ENCODE measurements around the gene EXTL1. TPM values are rescaled to one million over a fixed set of nuclear protein-coding genes. Genes with fewer than 3 reads are reported as not detected.

The EXTL1 gene
- total RNA-seq, 3 donors from 2014 or later, result 0.98 to 2.8 TPM; not detected in 1

DNA sequence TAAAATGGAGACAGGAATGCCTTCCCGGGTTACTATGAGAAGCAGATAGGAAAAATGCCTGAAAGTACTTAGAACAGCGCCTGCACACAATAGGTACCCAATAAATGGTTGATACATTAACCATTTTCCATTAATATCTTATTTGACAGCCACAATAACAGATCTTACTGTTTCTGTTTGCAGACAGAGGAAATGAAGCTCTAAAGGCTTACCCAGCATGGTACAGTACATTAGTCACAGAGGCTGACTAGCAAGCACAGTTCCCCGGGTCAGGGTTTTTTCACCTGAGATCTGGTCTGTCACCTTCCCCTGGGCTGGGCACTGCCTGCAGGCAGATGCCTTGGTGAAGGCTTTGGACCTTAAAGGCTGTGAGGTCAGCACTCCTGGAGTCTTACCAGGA lies 43.0 kb downstream of the EXTL1 start:
- H3K4me1 ChIP-seq, result no peaks in the 10 kb centered on the region
- intact Hi-C loops (cut with DNase I; ENCODE audit: low total_unique reads), result no loop called here

DNA sequence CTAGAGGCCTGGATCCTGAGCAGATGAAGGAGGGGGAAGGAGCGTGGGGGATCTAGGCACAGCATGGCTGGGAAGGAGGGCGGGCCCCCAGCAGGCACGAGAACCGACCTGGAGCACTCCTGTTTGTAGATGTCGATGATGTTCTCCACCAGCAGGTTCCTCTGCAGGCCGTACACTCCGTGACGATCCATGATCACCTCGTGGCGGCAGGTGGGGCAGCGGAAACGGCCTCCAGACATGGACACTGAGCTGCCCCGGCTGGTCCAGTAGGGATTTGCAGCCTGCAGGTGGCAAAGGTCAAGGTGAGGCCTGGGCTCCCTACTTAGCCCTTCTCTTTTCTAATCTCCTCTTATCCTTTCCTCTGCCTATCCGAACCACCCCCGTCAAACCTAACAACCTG lies 44.6 kb downstream of the EXTL1 start:
- H3K36me3 ChIP-seq, result no peaks in the 10 kb centered on the region
- TF ChIP-seq POLR2AphosphoS5 (IDR thresholded peaks at IDR 0.05) (no peak), POLR2A (IDR thresholded peaks at IDR 0.05) (no peak)
- TF ChIP-seq, protein P1, sequence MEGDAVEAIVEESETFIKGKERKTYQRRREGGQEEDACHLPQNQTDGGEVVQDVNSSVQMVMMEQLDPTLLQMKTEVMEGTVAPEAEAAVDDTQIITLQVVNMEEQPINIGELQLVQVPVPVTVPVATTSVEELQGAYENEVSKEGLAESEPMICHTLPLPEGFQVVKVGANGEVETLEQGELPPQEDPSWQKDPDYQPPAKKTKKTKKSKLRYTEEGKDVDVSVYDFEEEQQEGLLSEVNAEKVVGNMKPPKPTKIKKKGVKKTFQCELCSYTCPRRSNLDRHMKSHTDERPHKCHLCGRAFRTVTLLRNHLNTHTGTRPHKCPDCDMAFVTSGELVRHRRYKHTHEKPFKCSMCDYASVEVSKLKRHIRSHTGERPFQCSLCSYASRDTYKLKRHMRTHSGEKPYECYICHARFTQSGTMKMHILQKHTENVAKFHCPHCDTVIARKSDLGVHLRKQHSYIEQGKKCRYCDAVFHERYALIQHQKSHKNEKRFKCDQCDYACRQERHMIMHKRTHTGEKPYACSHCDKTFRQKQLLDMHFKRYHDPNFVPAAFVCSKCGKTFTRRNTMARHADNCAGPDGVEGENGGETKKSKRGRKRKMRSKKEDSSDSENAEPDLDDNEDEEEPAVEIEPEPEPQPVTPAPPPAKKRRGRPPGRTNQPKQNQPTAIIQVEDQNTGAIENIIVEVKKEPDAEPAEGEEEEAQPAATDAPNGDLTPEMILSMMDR (IDR thresholded peaks at IDR 0.05), result no peak
- H3K9me3 ChIP-seq, result no peaks in the 10 kb centered on the region
- H3K4me3 ChIP-seq, result no peak overlapping the region
- H3K4me1 ChIP-seq, result no peaks in the 10 kb centered on the region
- H3K27ac ChIP-seq, result no peak overlapping the region
- H3K27me3 ChIP-seq, result no peaks in the 10 kb centered on the region
- intact Hi-C loops (cut with DNase I; ENCODE audit: low total_unique reads), result no loop called here
- DNase-seq (ENCODE audit: low spot score in 2 of 2), result no peak

More for the DNA sequence above, 43.0 kb downstream of the EXTL1 start:
- Histone ChIP-seq H3K27ac (no peak overlapping the region), H3K9me3 (no peaks in the 10 kb centered on the region), H3K27me3 (no peaks in the 10 kb centered on the region), H3K4me3 (no peak overlapping the region), H3K36me3 (no peaks in the 10 kb centered on the region)
- DNase-seq (ENCODE audit: low spot score in 2 of 2), result no peak
- TF ChIP-seq POLR2AphosphoS5 (IDR thresholded peaks at IDR 0.05) (no peak), POLR2A (IDR thresholded peaks at IDR 0.05) (no peak)
- TF ChIP-seq, protein P1 (IDR thresholded peaks at IDR 0.05), result no peak

DNA sequence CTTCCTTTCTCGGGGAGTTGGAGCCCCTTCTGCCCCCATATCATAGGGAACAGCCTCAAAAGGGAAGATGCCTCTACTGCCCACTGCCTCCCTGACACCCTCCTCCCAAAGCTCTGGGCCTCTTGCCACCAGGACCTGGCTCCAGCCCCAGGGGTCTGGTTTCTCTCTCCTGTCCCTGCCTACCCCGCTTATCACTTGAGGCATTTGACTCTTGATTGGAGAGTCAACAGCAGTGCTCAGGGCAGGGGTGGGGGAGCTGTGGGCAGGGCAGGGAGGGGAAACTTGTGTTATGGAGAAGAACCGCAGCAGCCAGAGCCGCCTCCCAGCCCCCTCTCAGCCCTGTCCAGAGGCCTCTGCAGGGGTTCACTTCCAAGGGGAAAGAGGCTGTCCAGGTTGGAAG lies 45.3 kb downstream of the EXTL1 start:
- Histone ChIP-seq H3K4me1 (no peaks in the 10 kb centered on the region), H3K4me3 (peak overlapping the region in 1 of 3 donors; percentile 5), H3K9me3 (no peaks in the 10 kb centered on the region), H3K36me3 (no peaks in the 10 kb centered on the region), H3K27ac (no peak overlapping the region), H3K27me3 (no peaks in the 10 kb centered on the region)
- no peak for DNase-seq (ENCODE audit: low spot score in 2 of 2)
- TF ChIP-seq, protein P1 (IDR thresholded peaks at IDR 0.05), result no peak
- TF ChIP-seq POLR2A (IDR thresholded peaks at IDR 0.05) (no peak), POLR2AphosphoS5 (IDR thresholded peaks at IDR 0.05) (no peak)
- intact Hi-C loops (cut with DNase I; ENCODE audit: low total_unique reads), result no loop called here

DNA sequence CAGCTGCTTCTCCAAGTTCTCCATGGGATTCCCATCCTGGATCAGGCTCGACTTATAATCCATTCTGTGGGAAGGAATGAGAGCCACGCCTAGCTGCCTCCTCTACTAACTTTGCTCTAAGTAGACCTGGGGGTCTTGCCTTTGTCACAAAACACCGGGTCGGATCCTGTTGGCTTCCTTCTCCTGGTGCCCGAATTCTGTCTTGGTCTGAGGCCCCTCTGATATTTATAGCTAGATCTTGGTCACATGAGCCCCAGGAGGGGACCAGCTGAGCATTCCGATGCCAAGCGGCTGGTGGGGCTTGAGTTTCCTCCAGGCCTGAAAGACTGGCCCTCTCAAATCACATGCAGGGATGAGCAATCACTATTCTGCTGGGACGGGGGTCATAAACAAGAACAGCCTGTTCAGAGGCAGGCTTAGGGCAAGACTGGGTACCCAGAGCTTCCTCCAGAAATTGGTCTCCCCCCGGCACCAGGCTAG lies 45.9 kb downstream of the EXTL1 start, which contains the start of gene TRIM63:
Gene TRIM63 (minus strand): TSS at position 199 of the 480 bp plus-strand sequence. CDS start 136 bp downstream, at position 63.
- TF ChIP-seq POLR2AphosphoS5 (IDR thresholded peaks at IDR 0.05) (no peak), POLR2A (IDR thresholded peaks at IDR 0.05) (no peak)
- TF ChIP-seq, protein P1 (IDR thresholded peaks at IDR 0.05), result no peak
- DNase-seq (ENCODE audit: low spot score in 2 of 2), result no peak
- H3K27ac ChIP-seq, result no peak within 1 kb of the TSS
- H3K4me3 ChIP-seq, result peak within 1 kb of the TSS in 1 of 3 donors; percentile 5
- intact Hi-C loops (cut with DNase I; ENCODE audit: low total_unique reads), result no loop called here
- H3K4me1 ChIP-seq, result no peaks in the 10 kb centered on the region
- no peaks in the 10 kb centered on the region for H3K36me3 ChIP-seq
- no peaks in the 10 kb centered on the region for H3K9me3 ChIP-seq
- H3K27me3 ChIP-seq, result no peaks in the 10 kb centered on the region

DNA sequence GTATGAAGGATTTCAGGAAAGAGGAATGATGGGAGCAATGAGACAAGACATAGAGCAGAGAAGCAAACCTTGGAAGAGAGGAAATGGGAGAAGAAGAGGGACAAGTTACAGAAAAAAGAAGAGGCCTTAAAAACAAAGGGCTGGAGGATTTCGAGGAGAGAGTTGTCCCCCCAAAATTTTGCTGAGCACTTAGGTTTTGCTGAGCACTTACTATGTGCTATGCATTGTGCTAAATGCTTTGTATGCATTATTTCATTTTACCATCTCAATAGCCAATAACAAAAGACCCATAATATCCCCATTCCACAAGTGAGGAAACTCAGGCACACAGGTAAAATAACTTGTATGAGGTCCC lies 48.3 kb downstream of the EXTL1 start:
- no peak overlapping the region for H3K4me3 ChIP-seq
- H3K36me3 ChIP-seq, result no peaks in the 10 kb centered on the region
- H3K27me3 ChIP-seq, result no peaks in the 10 kb centered on the region
- no peaks in the 10 kb centered on the region for H3K9me3 ChIP-seq
- no peaks in the 10 kb centered on the region for H3K4me1 ChIP-seq
- TF ChIP-seq POLR2A (IDR thresholded peaks at IDR 0.05), result no peak
- TF ChIP-seq, protein P1 (IDR thresholded peaks at IDR 0.05), result no peak
- no peak for TF ChIP-seq POLR2AphosphoS5 (IDR thresholded peaks at IDR 0.05)
- intact Hi-C loops (cut with DNase I; ENCODE audit: low total_unique reads), result no loop called here
- no peak overlapping the region for H3K27ac ChIP-seq
- no peak for DNase-seq (ENCODE audit: low spot score in 2 of 2)

All from breast epithelium (tissue), 4 donors.